ENCODE results near the gene ARPC4. TPM values are rescaled to one million over a fixed set of nuclear protein-coding genes. Genes with fewer than 3 reads are reported as not detected.

Gene ARPC4
- total and polyA plus RNA-seq, 2 of the 13 experiments (the other 11 are each of a cell fraction or from before 2014, with no cell fraction given) = 30.1 to 83.6 TPM

DNA sequence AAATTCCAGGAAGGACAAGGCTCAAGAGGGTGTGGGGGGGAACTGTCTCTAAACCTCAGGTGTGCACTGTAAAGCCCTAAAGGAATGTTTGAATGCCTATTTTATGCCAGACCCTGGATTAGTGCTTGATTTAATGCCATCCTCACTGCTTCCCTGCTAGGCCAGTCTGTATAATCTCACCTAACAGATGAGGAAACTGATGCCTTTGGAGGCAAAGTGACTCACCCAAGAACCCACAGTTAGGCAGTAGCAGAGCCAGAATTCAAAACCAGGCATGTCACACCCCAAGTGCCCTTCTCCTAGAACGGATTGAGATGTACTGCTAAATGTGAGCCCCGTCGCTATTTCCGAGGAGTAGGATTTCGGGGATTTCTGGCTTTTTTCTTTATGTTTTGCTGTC lies 31.0 kb upstream of the ARPC4 start:
- FAIRE-seq (no peak), ATAC-seq (no peak), DNase-seq (ENCODE audit: low spot score) (no peak)
- H3K9me3 ChIP-seq (ENCODE audit: low read length) = no peaks in the 10 kb centered on the region
- no peak overlapping the region for H2AFZ ChIP-seq (ENCODE audit: low read length)
- no peaks in the 10 kb centered on the region for H3K79me2 ChIP-seq (ENCODE audit: insufficient read depth, low read length)
- H3K27ac ChIP-seq (ENCODE audit: extremely low read length, insufficient read depth, low read length) = no peak overlapping the region
- no peaks in the 10 kb centered on the region for H3K27me3 ChIP-seq (ENCODE audit: control insufficient read depth in 1 of 2, insufficient read depth in 2 of 2, low read length in 2 of 2)
- ChIA-PET POLR2A (interaction anchor here (3.5 kb wide), 1 partner anchor 12 kb away, joined by 12 read pairs; the partner anchor contains the start of gene OGG1), CTCF (ENCODE audit: low intra/inter-chr PET ratio, low total read pairs) (no interaction called here)
- intact Hi-C loops (cut with micrococcal nuclease; ENCODE audit: unreplicated experiment) = no loop called here
- H3K4me1 ChIP-seq (ENCODE audit: insufficient read depth, low read length) = no peaks in the 10 kb centered on the region
- in situ Hi-C loops (cut with HindIII; ENCODE audit: extremely low pct_ligation_motif_present, low pct_unique_long_range_greater_than_20kb) = no loop called here
- no peak overlapping the region for H3K4me3 ChIP-seq (replicated peaks in 1 of 3; ENCODE audit: insufficient read depth in 1 of 3, low read depth in 2 of 3, low read length in 3 of 3)
- H4K20me1 ChIP-seq (ENCODE audit: insufficient read depth, low read length) = no peaks in the 10 kb centered on the region
- H3K4me2 ChIP-seq (ENCODE audit: low read depth, low read length) = no peak overlapping the region
- H3K9ac ChIP-seq (ENCODE audit: insufficient read depth, low read depth, low read length) = no peak overlapping the region
- TSS peak; percentile 14 for BruUV-seq (replicated peaks)
- peaks cover 6 to 60% of the 10 kb centered on the region in 2 experiments for H3K36me3 ChIP-seq (replicated peaks in 1 of 2; ENCODE audit: control insufficient read depth in 1 of 2, insufficient read depth in 2 of 2, low read length in 2 of 2)
- 97% methylated on average over 5 of the region's 5 CpGs for WGBS (ENCODE audit: low lambda C conversion rate)
- TF ChIP-seq, protein P1, sequence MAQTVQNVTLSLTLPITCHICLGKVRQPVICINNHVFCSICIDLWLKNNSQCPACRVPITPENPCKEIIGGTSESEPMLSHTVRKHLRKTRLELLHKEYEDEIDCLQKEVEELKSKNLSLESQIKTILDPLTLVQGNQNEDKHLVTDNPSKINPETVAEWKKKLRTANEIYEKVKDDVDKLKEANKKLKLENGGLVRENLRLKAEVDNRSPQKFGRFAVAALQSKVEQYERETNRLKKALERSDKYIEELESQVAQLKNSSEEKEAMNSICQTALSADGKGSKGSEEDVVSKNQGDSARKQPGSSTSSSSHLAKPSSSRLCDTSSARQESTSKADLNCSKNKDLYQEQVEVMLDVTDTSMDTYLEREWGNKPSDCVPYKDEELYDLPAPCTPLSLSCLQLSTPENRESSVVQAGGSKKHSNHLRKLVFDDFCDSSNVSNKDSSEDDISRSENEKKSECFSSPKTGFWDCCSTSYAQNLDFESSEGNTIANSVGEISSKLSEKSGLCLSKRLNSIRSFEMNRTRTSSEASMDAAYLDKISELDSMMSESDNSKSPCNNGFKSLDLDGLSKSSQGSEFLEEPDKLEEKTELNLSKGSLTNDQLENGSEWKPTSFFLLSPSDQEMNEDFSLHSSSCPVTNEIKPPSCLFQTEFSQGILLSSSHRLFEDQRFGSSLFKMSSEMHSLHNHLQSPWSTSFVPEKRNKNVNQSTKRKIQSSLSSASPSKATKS (CRISPR knock-in tag; IDR thresholded peaks at IDR 0.05) = no peak
- TF ChIP-seq POLR2A (IDR thresholded peaks at IDR 0.05; ENCODE audit: insufficient read depth in 1 of 2, low read depth in 2 of 2, low read length in 2 of 2) = peak in 1 of 2 experiments; percentile 32; a peak in 1 of 4 replicates
- TF ChIP-seq POLR2G (IDR thresholded peaks at IDR 0.05; ENCODE audit: low read depth, low read length) = 0 out of 2 replicates have a peak, but pooled peaks have one; percentile 40
- TF ChIP-seq, protein P2, sequence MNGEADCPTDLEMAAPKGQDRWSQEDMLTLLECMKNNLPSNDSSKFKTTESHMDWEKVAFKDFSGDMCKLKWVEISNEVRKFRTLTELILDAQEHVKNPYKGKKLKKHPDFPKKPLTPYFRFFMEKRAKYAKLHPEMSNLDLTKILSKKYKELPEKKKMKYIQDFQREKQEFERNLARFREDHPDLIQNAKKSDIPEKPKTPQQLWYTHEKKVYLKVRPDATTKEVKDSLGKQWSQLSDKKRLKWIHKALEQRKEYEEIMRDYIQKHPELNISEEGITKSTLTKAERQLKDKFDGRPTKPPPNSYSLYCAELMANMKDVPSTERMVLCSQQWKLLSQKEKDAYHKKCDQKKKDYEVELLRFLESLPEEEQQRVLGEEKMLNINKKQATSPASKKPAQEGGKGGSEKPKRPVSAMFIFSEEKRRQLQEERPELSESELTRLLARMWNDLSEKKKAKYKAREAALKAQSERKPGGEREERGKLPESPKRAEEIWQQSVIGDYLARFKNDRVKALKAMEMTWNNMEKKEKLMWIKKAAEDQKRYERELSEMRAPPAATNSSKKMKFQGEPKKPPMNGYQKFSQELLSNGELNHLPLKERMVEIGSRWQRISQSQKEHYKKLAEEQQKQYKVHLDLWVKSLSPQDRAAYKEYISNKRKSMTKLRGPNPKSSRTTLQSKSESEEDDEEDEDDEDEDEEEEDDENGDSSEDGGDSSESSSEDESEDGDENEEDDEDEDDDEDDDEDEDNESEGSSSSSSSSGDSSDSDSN (CRISPR knock-in tag; IDR thresholded peaks at IDR 0.05) = no peak

Measured in HepG2 (cell line).